Lower leg skin (tissue), 4 donors: ENCODE data around the gene ASPSCR1. TPM values are rescaled to one million over a fixed set of nuclear protein-coding genes. Genes with fewer than 3 reads are reported as not detected.

Source experiments
- DNase-seq, 2 donors: peaks; one replicate each; pipeline ENCODE4 v3.0.0-alpha.2; 2019; ENCODE audit warnings: low spot score in 2 of 2
- H3K4me3 ChIP-seq: fragments of 200-600 bp; sonication (generic); 2 replicates; pipeline ENCODE4 v1.5.1; 2017; ENCODE audit warnings: mild to moderate bottlenecking, low read depth; ENCODE audit not compliant: poor library complexity, severe bottlenecking
- CTCF ChIP-seq, 3 donors: fragments of 450-650 bp; IDR thresholded peaks; one replicate each; pipeline ENCODE4 v1.5.1; 2016; ENCODE audit warnings: antibody characterized with exemption in 3 of 3, mild to moderate bottlenecking in 3 of 3, moderate library complexity in 2 of 3
- POLR2A ChIP-seq, 2 donors: fragments of 450-650 bp; IDR thresholded peaks; one replicate each; pipeline ENCODE4 v1.6.1; 2016 to 2017; ENCODE audit warnings: antibody characterized with exemption in 2 of 2, mild to moderate bottlenecking in 1 of 2, moderate library complexity in 1 of 2
- WGBS, 2 donors: methylation state at CpG; one replicate each; pipeline ENCODE4 v1.1.5; 2018; 5-methylcytosine and 5-hydroxymethylcytosine counted together
- intact Hi-C: fragments of 100-400 bp; cut with DNase I; formaldehyde crosslinking; loops from one replicate; pipeline ENCODE4 v1.15.0; 2023; ENCODE audit warnings: low total_unique reads
- total RNA-seq, 4 donors: library from RNA; depleted of rRNA; stranded (reverse); fragments of >200 nt; gene quantifications; one replicate each; pipeline ENCODE4 v1.1.0, GENCODE V29; 2016

ASPSCR1 gene
- total RNA-seq, 4 donors from 2014 or later = 24.0 to 31.5 (median 27.4) TPM

GRCh38 chr17:82045936-82046484 lies 68.6 kb downstream of the ASPSCR1 start:
- intact Hi-C loops = no loop called here
- TF ChIP-seq POLR2A (IDR thresholded peaks at IDR 0.05) (no peak), CTCF (IDR thresholded peaks at IDR 0.05) (no peak)
- WGBS, 2 donors = 72 to 75% methylated on average over 12 to 14 of the region's 14 CpGs
- no peak for DNase-seq
- H3K4me3 ChIP-seq = no peak overlapping the region

- WGBS, 2 donors = 89 to 92% methylated on average over 21 of the region's 21 CpGs
- TF ChIP-seq POLR2A (IDR thresholded peaks at IDR 0.05) = no peak
- TF ChIP-seq CTCF (IDR thresholded peaks at IDR 0.05) = no peak
- no peak for DNase-seq
- H3K4me3 ChIP-seq = no peak overlapping the region
- intact Hi-C loops = no loop called here
These were observed 69.5 kb downstream of the ASPSCR1 start for GRCh38 chr17:82046903-82047302.

DNA sequence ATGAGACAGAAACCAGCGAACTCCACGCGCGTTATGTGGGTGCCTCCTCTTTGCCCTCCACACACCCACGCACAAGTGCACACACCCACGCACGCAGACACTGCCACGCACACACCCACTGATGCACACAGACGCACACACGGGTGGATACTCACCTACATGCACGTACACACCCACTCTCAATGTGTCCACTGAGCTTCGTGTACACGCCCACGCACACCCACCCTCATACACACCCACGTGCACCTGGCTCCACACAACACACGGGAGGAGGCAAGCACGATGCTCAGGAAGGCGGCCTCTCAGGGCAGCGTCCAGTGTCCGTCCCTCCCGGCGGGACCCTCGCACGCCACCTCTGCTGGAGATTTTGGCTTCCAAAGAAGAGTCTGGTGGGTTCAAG lies 70.0 kb downstream of the ASPSCR1 start:
- TF ChIP-seq CTCF (IDR thresholded peaks at IDR 0.05) (no peak), POLR2A (IDR thresholded peaks at IDR 0.05) (no peak)
- intact Hi-C loops = no loop called here
- no peak overlapping the region for H3K4me3 ChIP-seq
- DNase-seq = no peak
- 81 to 93% methylated on average over 24 of the region's 24 CpGs for WGBS, 2 donors

DNA sequence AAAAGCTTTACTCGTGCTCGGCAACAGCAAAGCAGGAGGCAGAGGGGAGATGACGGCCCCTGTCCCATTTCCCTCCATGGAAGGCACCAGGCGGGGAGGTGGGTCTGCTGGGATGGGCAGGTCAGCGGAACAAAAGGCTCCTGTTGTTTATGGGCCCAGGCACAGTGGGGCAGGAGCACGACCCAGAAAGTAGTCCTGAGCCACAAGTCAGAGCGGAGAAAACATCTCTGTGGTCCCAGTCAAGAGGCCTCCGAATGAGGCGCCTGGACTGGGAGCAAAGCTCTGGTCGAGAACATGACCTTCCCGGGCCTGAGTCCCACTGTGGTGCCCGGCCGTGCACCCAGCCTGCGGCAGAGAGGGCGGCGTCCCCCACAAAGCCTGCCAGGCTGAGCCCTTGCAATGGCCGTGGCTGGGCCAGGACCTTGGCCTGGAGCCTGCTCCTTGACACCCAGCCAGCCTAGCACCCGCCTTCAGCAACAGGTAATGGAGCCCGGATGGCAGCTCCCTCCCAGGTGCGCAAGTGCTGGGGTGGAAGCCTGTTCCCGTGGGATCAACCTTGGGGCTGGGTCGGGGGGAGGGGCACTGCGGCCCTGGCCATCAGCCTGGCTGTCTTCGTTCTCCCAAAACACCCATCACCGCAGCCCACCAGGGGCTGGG lies 70.6 kb downstream of the ASPSCR1 start:
- no peak overlapping the region for H3K4me3 ChIP-seq
- intact Hi-C loops = no loop called here
- 89 to 90% methylated on average over 14 to 23 of the region's 25 CpGs for WGBS, 2 donors
- no peak for TF ChIP-seq CTCF (IDR thresholded peaks at IDR 0.05)
- no peak for TF ChIP-seq POLR2A (IDR thresholded peaks at IDR 0.05)
- DNase-seq = no peak

- no peak for DNase-seq
- 91 to 92% methylated on average over 20 of the region's 20 CpGs for WGBS, 2 donors
- H3K4me3 ChIP-seq = no peak overlapping the region
- TF ChIP-seq CTCF (IDR thresholded peaks at IDR 0.05) = no peak
- no peak for TF ChIP-seq POLR2A (IDR thresholded peaks at IDR 0.05)
- intact Hi-C loops = no loop called here
These were observed 71.1 kb downstream of the ASPSCR1 start for GRCh38 chr17:82048571-82048971.

GRCh38 chr17:82049106-82049505 lies 71.7 kb downstream of the ASPSCR1 start:
- no peak overlapping the region for H3K4me3 ChIP-seq
- no peak for DNase-seq
- intact Hi-C loops = no loop called here
- TF ChIP-seq CTCF (IDR thresholded peaks at IDR 0.05) (no peak), POLR2A (IDR thresholded peaks at IDR 0.05) (no peak)
- WGBS, 2 donors = 83 to 84% methylated on average over 8 of the region's 8 CpGs
